ENCODE data around the gene ZCCHC17.
A peak's percentile ranks its signal among the peaks of the same experiment; 100 is the strongest.
"Not testable (repeated sequence)": the region's sequence is repeated elsewhere in the genome, so short reads cannot be mapped to it uniquely, and the experiment has no call there.

The ZCCHC17 gene

GRCh38 chr1:31371121-31371959 is 74.5 kb downstream of the ZCCHC17 start:
- DNase-seq, result no peak

GRCh38 chr1:31372051-31372450 is 75.2 kb downstream of the ZCCHC17 start:
- DNase-seq, result no peak

- DNase-seq, result no peak
Observed at GRCh38 chr1:31372751-31373055, 75.9 kb downstream of the ZCCHC17 start.

- DNase-seq, result no peak
Observed at GRCh38 chr1:31373056-31373896, 76.4 kb downstream of the ZCCHC17 start, which contains the start of gene FABP3. TSS of gene FABP3 (minus strand) at chr1:31373076. CDS start at chr1:31373014, 62 bp downstream.

GRCh38 chr1:31373897-31374486 is 77.2 kb downstream of the ZCCHC17 start:
- no peak for DNase-seq

- no peak for DNase-seq
Observed at GRCh38 chr1:31374511-31375196, 77.8 kb downstream of the ZCCHC17 start.

- DNase-seq, result no peak
Observed at GRCh38 chr1:31376375-31377134, 79.7 kb downstream of the ZCCHC17 start.

GRCh38 chr1:31377364-31377863 is 80.6 kb downstream of the ZCCHC17 start:
- no peak for DNase-seq

- DNase-seq, result no peak
Observed at GRCh38 chr1:31378001-31378400, 81.2 kb downstream of the ZCCHC17 start.

- DNase-seq, result no peak
Observed at GRCh38 chr1:31380181-31380580, 83.3 kb downstream of the ZCCHC17 start.

GRCh38 chr1:31381394-31382294 is 84.8 kb downstream of the ZCCHC17 start:
- DNase-seq, result no peak

GRCh38 chr1:31382379-31382989 is 85.7 kb downstream of the ZCCHC17 start:
- no peak for DNase-seq

- no peak for DNase-seq
Observed at GRCh38 chr1:31383967-31384366, 87.1 kb downstream of the ZCCHC17 start.

- not testable (repeated sequence) for DNase-seq
Observed at GRCh38 chr1:31386576-31387243, 89.9 kb downstream of the ZCCHC17 start.

- DNase-seq, result no peak
Observed at GRCh38 chr1:31387612-31388011, 90.8 kb downstream of the ZCCHC17 start.

GRCh38 chr1:31389616-31390015 is 92.8 kb downstream of the ZCCHC17 start:
- DNase-seq, result no peak

GRCh38 chr1:31390071-31390470 is 93.2 kb downstream of the ZCCHC17 start:
- no peak for DNase-seq

- DNase-seq, result no peak
Observed at GRCh38 chr1:31393463-31393862, 96.6 kb downstream of the ZCCHC17 start.

- DNase-seq, result peak; percentile 58
Observed at GRCh38 chr1:31394584-31395193, 97.9 kb downstream of the ZCCHC17 start.

All from central memory CD4-positive, alpha-beta T cell (primary cell).